Adipocyte (in vitro differentiated cells): ENCODE measurements around the gene LIAS.
"Not testable (repeated sequence)": the region's sequence is repeated elsewhere in the genome, so short reads cannot be mapped to it uniquely, and the experiment has no call there.

Experiments used
- DNase-seq: peaks from one replicate; pipeline ENCODE4 v3.0.0-alpha.2; 2015; ENCODE audit warnings: low read depth
- H3K27me3 ChIP-seq: replicated peaks from 2 replicates; pipeline ENCODE4 v1.7.0; 2013; ENCODE audit warnings: mild to moderate bottlenecking, low read length, moderate library complexity; ENCODE audit not compliant: control insufficient read depth, insufficient read depth
- H3K36me3 ChIP-seq: 2 replicates; pipeline ENCODE4 v1.7.0; 2013; ENCODE audit warnings: low read length, mild to moderate bottlenecking, moderate library complexity; ENCODE audit not compliant: control insufficient read depth, insufficient read depth, severe bottlenecking
- H3K4me1 ChIP-seq: 2 replicates; pipeline ENCODE4 v1.7.0; 2013; ENCODE audit warnings: mild to moderate bottlenecking, low read length, moderate library complexity; ENCODE audit not compliant: control insufficient read depth, insufficient read depth
- H3K4me3 ChIP-seq: 2 replicates; pipeline ENCODE4 v1.7.0; 2013; ENCODE audit warnings: mild to moderate bottlenecking, low read length, moderate library complexity
- H3K9ac ChIP-seq: 2 replicates; pipeline ENCODE4 v1.7.0; 2013; ENCODE audit warnings: mild to moderate bottlenecking, low read length, moderate library complexity
- H3K9me3 ChIP-seq: 2 replicates; pipeline ENCODE4 v1.7.0; 2013; ENCODE audit warnings: mild to moderate bottlenecking, low read length, moderate library complexity; ENCODE audit not compliant: control insufficient read depth

LIAS gene

GRCh38 chr4:39458505-39459300 is at the start of gene LIAS, which contains the start of gene RPL9:
Gene LIAS, plus strand, starts transcription at chr4:39459056. Its CDS starts 62 bp downstream, at chr4:39459118.
Gene RPL9, minus strand, starts transcription at chr4:39458922. Its CDS starts 483 bp downstream, at chr4:39458439.
- Histone ChIP-seq H3K4me1 (peaks cover 27% of the 10 kb centered on the region), H3K9me3 (no peaks in the 10 kb centered on the region), H3K36me3 (peaks cover 51% of the 10 kb centered on the region), H3K27me3 (no peaks in the 10 kb centered on the region), H3K4me3 (peak within 1 kb of the TSS; percentile 100), H3K9ac (peak within 1 kb of the TSS; percentile 98)
- peak; percentile 99 for DNase-seq

DNA sequence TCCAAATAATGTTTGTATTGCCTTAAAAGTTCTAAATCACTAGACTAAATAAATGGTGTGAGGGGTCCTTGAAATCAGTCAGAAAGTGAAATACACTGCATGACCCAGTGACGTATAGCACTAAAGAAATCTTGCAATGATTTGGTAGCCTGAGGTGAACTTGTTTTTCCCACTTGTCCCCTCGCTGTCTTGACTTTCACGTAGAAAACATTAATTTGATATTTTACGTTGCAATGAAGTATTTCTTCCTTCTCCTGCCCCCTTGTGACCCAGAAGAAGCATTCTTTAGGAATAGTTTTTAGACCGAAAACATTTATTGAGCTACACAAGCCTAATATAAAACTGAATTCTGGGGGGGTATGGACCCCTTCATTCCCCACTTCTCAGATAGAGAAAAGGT is 48.4 kb upstream of the LIAS start:
- Histone ChIP-seq H3K4me3 (peak overlapping the region; percentile 78), H3K27me3 (no peaks in the 10 kb centered on the region), H3K36me3 (no peaks in the 10 kb centered on the region), H3K4me1 (peaks cover 38% of the 10 kb centered on the region), H3K9ac (peak overlapping the region; percentile 81), H3K9me3 (no peaks in the 10 kb centered on the region)
- DNase-seq = peak; percentile 4

DNA sequence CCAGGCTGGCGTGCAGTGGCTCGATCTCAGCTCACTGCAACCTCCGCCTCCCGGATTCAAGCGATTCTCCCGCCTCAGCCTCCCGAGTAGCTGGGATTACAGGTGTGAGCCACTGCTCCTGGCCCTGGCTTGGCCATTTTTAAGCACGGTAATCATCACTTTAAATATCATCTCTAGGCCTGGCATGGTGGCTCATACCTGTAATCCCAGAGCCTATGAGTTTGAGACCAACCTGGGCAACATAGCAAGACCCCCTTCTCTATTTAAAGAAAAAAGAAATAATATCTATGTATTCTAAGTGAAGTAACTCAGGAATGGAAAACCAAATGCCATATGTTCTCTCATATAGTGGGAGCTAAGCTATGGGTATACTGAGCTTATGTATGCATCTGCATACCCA is 47.3 kb upstream of the LIAS start:
- H3K9me3 ChIP-seq, DNase-seq, H3K36me3 ChIP-seq, H3K4me3 ChIP-seq, H3K27me3 ChIP-seq: not testable (repeated sequence)
- Histone ChIP-seq H3K4me1 (peaks cover 46% of the 10 kb centered on the region), H3K9ac (peak overlapping the region; percentile 42)

GRCh38 chr4:39415678-39416283 is 43.1 kb upstream of the LIAS start:
- Histone ChIP-seq H3K9ac (peak overlapping the region; percentile 64), H3K4me1 (peaks cover 34% of the 10 kb centered on the region), H3K36me3 (no peaks in the 10 kb centered on the region), H3K9me3 (no peaks in the 10 kb centered on the region), H3K27me3 (no peaks in the 10 kb centered on the region), H3K4me3 (no peak overlapping the region)
- DNase-seq = peak; percentile 43

DNA sequence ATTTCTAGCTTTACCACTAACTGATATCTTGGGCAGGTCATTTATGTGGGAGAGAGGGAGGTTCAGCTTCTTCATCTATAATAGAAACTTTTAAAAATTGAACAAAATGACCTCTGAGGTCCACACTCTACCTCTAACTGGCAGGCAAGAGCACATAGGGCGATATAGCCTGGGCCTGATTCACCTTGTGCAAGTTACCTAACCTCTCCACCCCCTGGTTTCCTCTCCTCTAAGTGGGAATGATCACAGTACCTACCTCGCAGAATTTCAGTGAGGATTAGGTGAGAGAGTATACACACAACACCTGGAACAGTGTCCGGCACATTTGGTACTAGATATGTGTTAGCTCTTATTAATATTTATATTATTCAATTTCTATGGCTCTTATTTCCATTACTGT is 36.6 kb upstream of the LIAS start:
- Histone ChIP-seq H3K9ac (no peak overlapping the region), H3K36me3 (no peaks in the 10 kb centered on the region), H3K4me3 (no peak overlapping the region), H3K27me3 (no peaks in the 10 kb centered on the region), H3K9me3 (no peaks in the 10 kb centered on the region), H3K4me1 (peaks cover under 1% of the 10 kb centered on the region)
- no peak for DNase-seq

DNA sequence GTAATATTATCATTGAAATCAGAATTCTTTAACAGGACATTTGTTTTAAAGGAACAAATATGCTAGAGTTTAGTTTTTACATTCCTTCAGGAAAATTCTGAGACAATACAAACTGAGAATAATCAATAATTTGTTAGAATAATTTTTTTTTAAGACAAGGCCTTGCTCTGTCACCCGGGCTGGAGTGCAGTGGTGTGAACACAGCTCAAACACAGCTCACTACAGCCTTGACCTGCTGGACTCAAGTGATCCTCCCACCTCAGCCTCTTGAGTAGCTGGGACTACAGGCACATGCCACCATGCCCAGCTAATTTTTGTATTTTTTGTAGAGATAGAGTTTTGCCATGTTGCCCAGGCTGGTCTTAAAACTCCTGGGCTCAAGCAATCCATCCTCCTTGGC is 33.6 kb upstream of the LIAS start:
- H3K4me3 ChIP-seq, H3K4me1 ChIP-seq, H3K36me3 ChIP-seq, H3K9me3 ChIP-seq, DNase-seq, H3K9ac ChIP-seq, H3K27me3 ChIP-seq: not testable (repeated sequence)

DNA sequence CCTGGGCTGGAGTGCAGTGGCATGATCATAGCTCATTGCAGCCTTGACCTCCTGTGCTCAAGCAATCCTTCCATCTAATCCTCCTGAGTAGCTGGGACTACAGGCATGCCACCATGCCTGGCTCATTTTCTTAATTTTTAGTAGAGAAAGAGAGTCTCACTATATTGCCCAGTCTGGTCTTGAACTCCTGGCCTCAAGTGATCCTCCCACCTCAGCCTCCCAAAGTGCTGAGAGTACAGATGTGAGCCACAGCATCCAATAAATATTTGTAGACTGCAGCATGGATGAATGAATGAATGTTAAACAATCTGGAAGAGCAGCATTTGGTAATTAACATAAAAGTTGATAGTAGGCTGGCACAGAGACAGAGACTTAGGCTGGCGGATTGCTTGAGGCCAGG is 32.1 kb upstream of the LIAS start:
- DNase-seq = no peak
- Histone ChIP-seq H3K9me3 (no peaks in the 10 kb centered on the region), H3K27me3 (no peaks in the 10 kb centered on the region), H3K9ac (no peak overlapping the region), H3K4me3 (no peak overlapping the region), H3K4me1 (no peaks in the 10 kb centered on the region), H3K36me3 (no peaks in the 10 kb centered on the region)

GRCh38 chr4:39427520-39428114 is 31.2 kb upstream of the LIAS start:
- Histone ChIP-seq H3K36me3 (peaks cover 2% of the 10 kb centered on the region), H3K9me3 (no peaks in the 10 kb centered on the region), H3K4me3 (no peak overlapping the region), H3K27me3 (no peaks in the 10 kb centered on the region), H3K9ac (no peak overlapping the region), H3K4me1 (no peaks in the 10 kb centered on the region)
- no peak for DNase-seq

DNA sequence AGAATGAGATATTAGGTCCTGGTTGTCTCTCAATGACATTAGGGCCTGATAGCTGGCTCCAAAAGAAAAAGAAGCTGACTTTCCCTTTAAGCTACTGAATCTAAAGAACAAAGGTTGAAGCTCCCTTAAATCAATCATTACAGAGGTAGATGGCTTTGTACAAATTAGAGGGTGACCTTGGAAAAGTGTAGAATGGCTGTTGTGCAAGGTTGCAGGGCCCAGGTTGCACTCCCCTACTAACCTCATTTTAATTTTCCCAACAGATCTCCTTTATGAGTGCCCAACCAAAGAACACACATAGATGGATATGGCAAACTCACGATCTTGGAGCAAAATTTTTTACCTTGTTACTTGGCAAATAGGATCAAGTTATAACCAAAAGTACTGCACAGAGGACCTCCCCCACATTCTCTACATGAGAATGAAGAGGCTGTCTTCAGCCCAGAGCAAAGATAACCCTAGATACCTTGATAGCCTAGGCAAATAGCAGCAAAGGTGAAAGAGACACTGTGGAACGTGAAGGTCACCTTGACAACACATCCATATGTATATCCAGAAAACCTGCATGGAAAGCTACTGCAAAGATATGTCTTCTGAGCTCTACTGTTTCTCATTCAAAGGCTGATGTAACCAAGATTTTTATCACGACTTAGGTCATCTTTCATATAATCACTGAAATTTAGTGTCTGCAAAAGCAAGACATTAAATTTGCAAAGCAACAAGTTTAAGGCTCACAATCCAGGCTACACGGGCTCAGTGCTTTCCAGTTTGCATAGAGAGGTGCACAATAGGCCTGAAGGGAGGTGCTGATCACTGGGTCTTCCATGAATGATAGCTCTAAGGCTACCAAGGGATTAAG is 29.2 kb upstream of the LIAS start:
- Histone ChIP-seq H3K27me3 (no peaks in the 10 kb centered on the region), H3K4me3 (no peak overlapping the region), H3K9me3 (no peaks in the 10 kb centered on the region), H3K4me1 (no peaks in the 10 kb centered on the region), H3K9ac (no peak overlapping the region), H3K36me3 (peaks cover 3% of the 10 kb centered on the region)
- DNase-seq = peak; percentile 6

- no peaks in the 10 kb centered on the region for H3K9me3 ChIP-seq
- H3K4me1 ChIP-seq = peaks cover 29% of the 10 kb centered on the region
- peaks cover 3% of the 10 kb centered on the region for H3K36me3 ChIP-seq
- H3K27me3 ChIP-seq = no peaks in the 10 kb centered on the region
- no peak overlapping the region for H3K4me3 ChIP-seq
- no peak for DNase-seq
- H3K9ac ChIP-seq = no peak overlapping the region
Observed at GRCh38 chr4:39433878-39434492, 24.9 kb upstream of the LIAS start.
